H9 (cell line): ENCODE measurements around the gene FLVCR2. TPM values are rescaled to one million over a fixed set of nuclear protein-coding genes. Genes with fewer than 3 reads are reported as not detected.

Experiments used
- DNase-seq: peaks from one replicate; pipeline ENCODE4 v3.0.0-alpha.2; 2017
- H2AFZ ChIP-seq: one replicate; pipeline ENCODE4 v1.6.1; 2013; ENCODE audit warnings: mild to moderate bottlenecking, low read length, control low read depth, moderate library complexity
- H2AK5ac ChIP-seq: 2 replicates; pipeline ENCODE4 v1.6.1; 2013; ENCODE audit warnings: low read length, control low read depth, mixed read lengths; ENCODE audit not compliant: insufficient read length
- H2BK120ac ChIP-seq: one replicate; pipeline ENCODE4 v1.6.1; 2013; ENCODE audit warnings: low read depth, mild to moderate bottlenecking, low read length, control low read depth, inconsistent platforms; ENCODE audit not compliant: poor library complexity, severe bottlenecking
- H2BK12ac ChIP-seq: 2 replicates; pipeline ENCODE4 v1.6.1; 2013; ENCODE audit warnings: low read length, control low read depth, mixed read lengths, low read depth; ENCODE audit not compliant: insufficient read length
- H2BK15ac ChIP-seq: 2 replicates; pipeline ENCODE4 v1.6.1; 2013; ENCODE audit warnings: low read depth, low read length, control low read depth
- H2BK20ac ChIP-seq: one replicate; pipeline ENCODE4 v1.6.1; 2013; ENCODE audit warnings: low read depth, mild to moderate bottlenecking, low read length, control low read depth, inconsistent platforms; ENCODE audit not compliant: poor library complexity, severe bottlenecking
- H2BK5ac ChIP-seq: 2 replicates; pipeline ENCODE4 v1.6.1; 2013; ENCODE audit warnings: low read length, control low read depth, mixed read lengths; ENCODE audit not compliant: insufficient read length
- H3K14ac ChIP-seq: 2 replicates; pipeline ENCODE4 v1.6.1; 2013; ENCODE audit warnings: low read length, control low read depth; ENCODE audit not compliant: insufficient read depth
- H3K18ac ChIP-seq: 2 replicates; pipeline ENCODE4 v1.6.1; 2013; ENCODE audit warnings: low read depth, mild to moderate bottlenecking, mixed read lengths, low read length, control low read depth; ENCODE audit not compliant: insufficient read length
- H3K23ac ChIP-seq: 2 replicates; pipeline ENCODE4 v1.6.1; 2013; ENCODE audit warnings: low read length, control low read depth, mixed read lengths, low read depth; ENCODE audit not compliant: insufficient read length
- H3K23me2 ChIP-seq: 2 replicates; pipeline ENCODE4 v1.6.1; 2013; ENCODE audit warnings: low read depth, mild to moderate bottlenecking, mixed read lengths, low read length, control low read depth; ENCODE audit not compliant: insufficient read length, poor library complexity, severe bottlenecking
- H3K27ac ChIP-seq: 2 replicates; pipeline ENCODE4 v1.5.1; 2013; ENCODE audit warnings: low read length, control low read depth, mixed read lengths, low read depth; ENCODE audit not compliant: insufficient read length
- H3K27me3 ChIP-seq: 2 replicates; pipeline ENCODE4 v1.6.1; 2013; ENCODE audit warnings: low read length, control low read depth, inconsistent platforms; ENCODE audit not compliant: insufficient read depth
- H3K4ac ChIP-seq: 2 replicates; pipeline ENCODE4 v1.6.1; 2013; ENCODE audit warnings: low read depth, mild to moderate bottlenecking, control low read depth, inconsistent platforms, low read length, moderate library complexity
- H3K4me1 ChIP-seq: 2 replicates; pipeline ENCODE4 v1.6.1; 2013; ENCODE audit warnings: low read length, control low read depth, inconsistent platforms; ENCODE audit not compliant: insufficient read depth
- H3K4me2 ChIP-seq: 2 replicates; pipeline ENCODE4 v1.6.1; 2013; ENCODE audit warnings: low read length, control low read depth, mixed read lengths; ENCODE audit not compliant: insufficient read length, insufficient read depth
- H3K56ac ChIP-seq: 2 replicates; pipeline ENCODE4 v1.6.1; 2013; ENCODE audit warnings: low read depth, mild to moderate bottlenecking, mixed read lengths, low read length, control low read depth; ENCODE audit not compliant: insufficient read length
- H3K79me1 ChIP-seq: 2 replicates; pipeline ENCODE4 v1.6.1; 2013; ENCODE audit warnings: low read depth, mild to moderate bottlenecking, moderate library complexity, low read length, control low read depth, inconsistent platforms; ENCODE audit not compliant: insufficient read depth, poor library complexity, severe bottlenecking
- H3K79me2 ChIP-seq: 2 replicates; pipeline ENCODE4 v1.6.1; 2013; ENCODE audit warnings: low read length, control low read depth, inconsistent platforms; ENCODE audit not compliant: insufficient read depth
- H3K9ac ChIP-seq: 2 replicates; pipeline ENCODE4 v1.6.1; 2013; ENCODE audit warnings: low read length, control low read depth, mixed read lengths; ENCODE audit not compliant: insufficient read length; ENCODE audit errors: extremely low read depth
- H3K9me3 ChIP-seq: one replicate; pipeline ENCODE4 v1.6.1; 2013; ENCODE audit warnings: low read depth, low read length, inconsistent platforms; ENCODE audit not compliant: control insufficient read depth
- H3T11ph ChIP-seq: one replicate; pipeline ENCODE4 v1.6.1; 2013; ENCODE audit warnings: mild to moderate bottlenecking, low read length, control low read depth, inconsistent platforms
- H4K20me1 ChIP-seq: one replicate; pipeline ENCODE4 v1.6.1; 2013; ENCODE audit not compliant: control insufficient read depth, insufficient read length, insufficient read depth
- H4K5ac ChIP-seq: 2 replicates; pipeline ENCODE4 v1.6.1; 2013; ENCODE audit warnings: low read depth, mild to moderate bottlenecking, mixed read lengths, low read length, control low read depth; ENCODE audit not compliant: insufficient read length
- H4K8ac ChIP-seq: replicated peaks from 2 replicates; pipeline ENCODE4 v1.6.1; 2013; ENCODE audit warnings: low read length, control low read depth, mixed read lengths, low read depth; ENCODE audit not compliant: insufficient read length
- H4K91ac ChIP-seq: 2 replicates; pipeline ENCODE4 v1.6.1; 2013; ENCODE audit warnings: low read depth, mild to moderate bottlenecking, moderate library complexity, mixed read lengths, low read length, control low read depth; ENCODE audit not compliant: insufficient read length
- H3K27ac Mint-ChIP-seq, 3 experiments: 2 replicates in 2 of 3; 3 replicates in 1 of 3; pipeline ENCODE4 v1.8.0; 2020 to 2021; ENCODE audit warnings: mixed read lengths in 3 of 3, mild to moderate bottlenecking in 1 of 3, moderate library complexity in 1 of 3
- H3K27me3 Mint-ChIP-seq: 2 replicates; pipeline ENCODE4 v1.8.0; 2021; ENCODE audit warnings: low read depth, mild to moderate bottlenecking, moderate library complexity, mixed read lengths
- H3K36me3 Mint-ChIP-seq, 3 experiments: 2 replicates in 2 of 3; 3 replicates in 1 of 3; pipeline ENCODE4 v1.8.0; 2020 to 2021; ENCODE audit warnings: low read depth in 3 of 3, mixed read lengths in 3 of 3; ENCODE audit not compliant: insufficient read depth in 1 of 3
- H3K4me1 Mint-ChIP-seq, 2 experiments: 2 replicates each; pipeline ENCODE4 v1.8.0; 2020; ENCODE audit warnings: mixed read lengths in 2 of 2
- H3K4me3 Mint-ChIP-seq, 2 experiments: 2 replicates in 1 of 2; 3 replicates in 1 of 2; pipeline ENCODE4 v1.8.0; 2020 to 2021; ENCODE audit warnings: mild to moderate bottlenecking in 2 of 2, mixed read lengths in 2 of 2, moderate library complexity in 1 of 2
- H3K9me3 Mint-ChIP-seq, 2 experiments: 2 replicates in 1 of 2; 3 replicates in 1 of 2; pipeline ENCODE4 v1.8.0; 2020; ENCODE audit warnings: mild to moderate bottlenecking in 2 of 2, mixed read lengths in 2 of 2, moderate library complexity in 1 of 2
- CTCF ChIP-seq: fragments of 200-600 bp; sonication (generic); conservative IDR thresholded peaks from 3 replicates; pipeline ENCODE4 v1.8.0; 2021; ENCODE audit warnings: antibody characterized with exemption, mild to moderate bottlenecking
- WGBS: extraction: QIAGEN DNeasy Blood & Tissue Kit; methylation state at CpG from one replicate; pipeline ENCODE4 v1.1.7; 2013; ENCODE audit warnings: missing lambda C conversion rate, low lambda C conversion rate, mixed read lengths; ENCODE audit not compliant: insufficient read length; ENCODE audit errors: extremely low coverage; 5-methylcytosine and 5-hydroxymethylcytosine counted together
- total RNA-seq: library from RNA; stranded (reverse); gene quantifications from 2 replicates; pipeline ENCODE4 v1.2.1, GENCODE V29; 2021

The FLVCR2 gene
- total RNA-seq, 1 experiment from 2014 or later = 7.1 TPM

- no peak overlapping the region for H3K18ac ChIP-seq
- WGBS = no CpG with 5 or more reads among the region's 3 CpGs
- TF ChIP-seq CTCF = no peak
Observed at GRCh38 chr14:75628816-75629215, 50.4 kb downstream of the FLVCR2 start.

More at GRCh38 chr14:75628816-75629215, 50.4 kb downstream of the FLVCR2 start:
- H3K36me3 Mint-ChIP-seq = no peaks in the 10 kb centered on the region; a peak in 1 of 7 replicates
- Histone ChIP-seq H2AFZ (no peak overlapping the region), H3K4ac (no peak overlapping the region), H2BK15ac (no peak overlapping the region), H3K9ac (no peak overlapping the region), H3K9me3 (no peaks in the 10 kb centered on the region), H2AK5ac (no peak overlapping the region), H2BK12ac (no peak overlapping the region), H4K5ac (no peak overlapping the region), H4K91ac (no peak overlapping the region), H3K4me2 (no peak overlapping the region), H3K27me3 (no peaks in the 10 kb centered on the region), H3K56ac (no peak overlapping the region), H2BK120ac (no peak overlapping the region), H2BK20ac (no peak overlapping the region), H3K23ac (no peak overlapping the region), H4K20me1 (no peaks in the 10 kb centered on the region), H3K79me2 (no peaks in the 10 kb centered on the region), H4K8ac (no peak overlapping the region), H3T11ph (no peak overlapping the region), H3K27ac (no peak overlapping the region), H3K23me2 (no peaks in the 10 kb centered on the region), H2BK5ac (no peak overlapping the region), H3K4me1 (peaks cover 16% of the 10 kb centered on the region), H3K79me1 (no peaks in the 10 kb centered on the region), H3K14ac (no peak overlapping the region)
- H3K27ac Mint-ChIP-seq = peak overlapping the region in 1 of 3 experiments; percentile 62; a peak in 1 of 7 replicates
- H3K27me3 Mint-ChIP-seq = no peaks in the 10 kb centered on the region
- no peak overlapping the region for H3K4me3 Mint-ChIP-seq
- DNase-seq = no peak
- peaks cover 36 to 46% of the 10 kb centered on the region in 2 experiments for H3K4me1 Mint-ChIP-seq
- no peaks in the 10 kb centered on the region for H3K9me3 Mint-ChIP-seq
